Upper lobe of right lung (tissue), 1 donor: ENCODE measurements around the gene TIMM21. TPM values are rescaled to one million over a fixed set of nuclear protein-coding genes. Genes with fewer than 3 reads are reported as not detected.

Experiments
- ATAC-seq: fragments of 200-7000 bp; cut with Tn5 transposase; one replicate; pipeline ENCODE4 v1.9.1; 2020; ENCODE audit warnings: mild to moderate bottlenecking, moderate library complexity
- DNase-seq: peaks from one replicate; pipeline ENCODE4 v3.0.0-alpha.2; 2020
- H3K27ac ChIP-seq: fragments of 200-600 bp; one replicate; pipeline ENCODE4 v1.8.0; 2022
- H3K27me3 ChIP-seq: fragments of 200-600 bp; one replicate; pipeline ENCODE4 v1.8.0; 2022; ENCODE audit warnings: mild to moderate bottlenecking
- H3K36me3 ChIP-seq: fragments of 200-600 bp; one replicate; pipeline ENCODE4 v1.8.0; 2022
- H3K4me1 ChIP-seq: fragments of 200-600 bp; one replicate; pipeline ENCODE4 v1.8.0; 2022
- H3K4me3 ChIP-seq: fragments of 200-600 bp; one replicate; pipeline ENCODE4 v1.8.0; 2022; ENCODE audit warnings: mild to moderate bottlenecking
- H3K9me3 ChIP-seq: fragments of 200-600 bp; one replicate; pipeline ENCODE4 v1.8.0; 2022
- intact Hi-C: fragments of 100-400 bp; cut with DNase I; formaldehyde crosslinking; loops from one replicate; pipeline ENCODE4 v1.11.0; 2022
- total RNA-seq: library from RNA; stranded (reverse); fragmentation: NEBNext Ultra II Directional; extraction: Animal tissue kit (Norgen Biotek cat#: 25700); gene quantifications from one replicate; pipeline ENCODE4 v1.2.1, GENCODE V29; 2021
- TF ChIP-seq, protein P1 (sequence below): fragments of 200-600 bp; IDR thresholded peaks from one replicate; pipeline ENCODE4 v1.8.0; 2022; ENCODE audit warnings: antibody characterized with exemption
- donor health status: DM: no; HTN: yes; CAD: no; lungs with severe emphysema.

Gene TIMM21
- total RNA-seq, 1 donor from 2014 or later = 20.2 TPM

DNA sequence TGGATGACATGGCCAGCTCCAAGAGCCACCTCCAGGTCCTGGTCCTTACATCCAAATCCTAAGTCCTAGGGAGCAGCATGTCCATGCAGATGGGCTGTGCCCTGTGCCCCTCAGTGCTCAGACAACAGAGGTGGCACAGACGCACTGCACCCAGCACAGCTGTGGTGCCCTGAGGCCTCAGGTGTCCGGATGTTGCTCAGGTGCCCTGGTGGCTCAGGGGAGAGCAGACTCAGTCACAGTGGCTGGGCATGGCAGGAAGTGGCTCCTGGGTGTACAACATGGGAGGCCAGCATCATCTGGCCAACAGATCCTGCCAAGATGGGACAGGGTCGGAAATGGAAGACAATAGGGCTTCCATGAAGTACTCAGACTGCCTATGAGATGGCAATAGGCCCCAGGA, 50.1 kb downstream of the TIMM21 start:
- no peak for DNase-seq
- no peak overlapping the region for H3K4me3 ChIP-seq
- no peaks in the 10 kb centered on the region for H3K36me3 ChIP-seq
- intact Hi-C loops = loop anchor here (5.0 kb wide), 1 partner anchor 144 kb away; no protein-coding TSS in a partner anchor
- peaks cover 5% of the 10 kb centered on the region for H3K27me3 ChIP-seq
- no peak for ATAC-seq
- H3K4me1 ChIP-seq = no peaks in the 10 kb centered on the region
- peak overlapping the region; percentile 73 for H3K27ac ChIP-seq
- TF ChIP-seq, protein P1, sequence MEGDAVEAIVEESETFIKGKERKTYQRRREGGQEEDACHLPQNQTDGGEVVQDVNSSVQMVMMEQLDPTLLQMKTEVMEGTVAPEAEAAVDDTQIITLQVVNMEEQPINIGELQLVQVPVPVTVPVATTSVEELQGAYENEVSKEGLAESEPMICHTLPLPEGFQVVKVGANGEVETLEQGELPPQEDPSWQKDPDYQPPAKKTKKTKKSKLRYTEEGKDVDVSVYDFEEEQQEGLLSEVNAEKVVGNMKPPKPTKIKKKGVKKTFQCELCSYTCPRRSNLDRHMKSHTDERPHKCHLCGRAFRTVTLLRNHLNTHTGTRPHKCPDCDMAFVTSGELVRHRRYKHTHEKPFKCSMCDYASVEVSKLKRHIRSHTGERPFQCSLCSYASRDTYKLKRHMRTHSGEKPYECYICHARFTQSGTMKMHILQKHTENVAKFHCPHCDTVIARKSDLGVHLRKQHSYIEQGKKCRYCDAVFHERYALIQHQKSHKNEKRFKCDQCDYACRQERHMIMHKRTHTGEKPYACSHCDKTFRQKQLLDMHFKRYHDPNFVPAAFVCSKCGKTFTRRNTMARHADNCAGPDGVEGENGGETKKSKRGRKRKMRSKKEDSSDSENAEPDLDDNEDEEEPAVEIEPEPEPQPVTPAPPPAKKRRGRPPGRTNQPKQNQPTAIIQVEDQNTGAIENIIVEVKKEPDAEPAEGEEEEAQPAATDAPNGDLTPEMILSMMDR = no peak
- no peaks in the 10 kb centered on the region for H3K9me3 ChIP-seq

DNA sequence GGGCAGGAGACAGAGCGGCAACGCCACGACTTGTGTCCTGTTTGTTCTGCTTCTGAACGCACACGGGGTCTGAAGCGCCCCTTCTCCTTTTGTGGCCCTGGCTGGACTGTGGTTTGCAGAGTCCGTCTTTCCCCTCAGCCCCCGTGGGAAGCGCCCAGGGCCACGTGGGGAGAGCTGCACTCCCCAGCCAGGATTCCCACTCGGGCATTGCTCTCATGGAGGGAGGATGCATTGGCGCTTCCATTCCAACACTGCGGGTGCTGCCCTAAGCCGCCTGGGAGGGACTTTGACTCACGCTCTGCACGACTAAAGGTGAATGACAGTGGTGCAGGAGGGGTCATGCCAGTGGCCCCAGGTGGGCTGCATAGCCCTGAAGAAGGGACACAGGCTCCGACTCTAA, 52.5 kb downstream of the TIMM21 start:
- peak overlapping the region; percentile 30 for H3K27ac ChIP-seq
- H3K9me3 ChIP-seq = no peaks in the 10 kb centered on the region
- no peaks in the 10 kb centered on the region for H3K4me1 ChIP-seq
- no peaks in the 10 kb centered on the region for H3K27me3 ChIP-seq
- ATAC-seq (no peak), DNase-seq (no peak)
- H3K4me3 ChIP-seq = no peak overlapping the region
- TF ChIP-seq, protein P1 = no peak
- intact Hi-C loops = no loop called here
- no peaks in the 10 kb centered on the region for H3K36me3 ChIP-seq

DNA sequence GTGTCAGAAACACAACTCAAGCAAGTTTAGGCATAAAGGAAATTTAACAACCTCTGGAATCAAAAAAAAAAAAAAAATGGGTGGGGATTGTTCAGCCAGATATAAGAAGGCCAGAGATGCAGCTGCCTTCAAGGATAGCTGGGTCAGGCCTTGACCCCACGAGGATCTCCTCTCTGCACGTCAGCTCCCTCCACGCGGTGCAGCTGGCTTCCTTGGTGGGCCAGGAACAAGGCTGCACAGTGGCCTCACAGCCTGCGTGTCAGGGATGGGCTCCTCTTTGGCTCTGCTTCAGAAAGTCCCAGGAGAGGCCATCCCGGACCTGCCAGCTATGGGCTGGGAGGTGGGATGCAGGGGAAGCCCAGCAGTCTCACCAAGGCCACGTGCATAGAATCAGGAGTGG, 55.5 kb downstream of the TIMM21 start:
- TF ChIP-seq, protein P1 = no peak
- intact Hi-C loops = no loop called here
- Histone ChIP-seq H3K4me3 (no peak overlapping the region), H3K27me3 (no peaks in the 10 kb centered on the region), H3K4me1 (no peaks in the 10 kb centered on the region), H3K36me3 (no peaks in the 10 kb centered on the region), H3K27ac (no peak overlapping the region), H3K9me3 (no peaks in the 10 kb centered on the region)
- DNase-seq (no peak), ATAC-seq (no peak)

DNA sequence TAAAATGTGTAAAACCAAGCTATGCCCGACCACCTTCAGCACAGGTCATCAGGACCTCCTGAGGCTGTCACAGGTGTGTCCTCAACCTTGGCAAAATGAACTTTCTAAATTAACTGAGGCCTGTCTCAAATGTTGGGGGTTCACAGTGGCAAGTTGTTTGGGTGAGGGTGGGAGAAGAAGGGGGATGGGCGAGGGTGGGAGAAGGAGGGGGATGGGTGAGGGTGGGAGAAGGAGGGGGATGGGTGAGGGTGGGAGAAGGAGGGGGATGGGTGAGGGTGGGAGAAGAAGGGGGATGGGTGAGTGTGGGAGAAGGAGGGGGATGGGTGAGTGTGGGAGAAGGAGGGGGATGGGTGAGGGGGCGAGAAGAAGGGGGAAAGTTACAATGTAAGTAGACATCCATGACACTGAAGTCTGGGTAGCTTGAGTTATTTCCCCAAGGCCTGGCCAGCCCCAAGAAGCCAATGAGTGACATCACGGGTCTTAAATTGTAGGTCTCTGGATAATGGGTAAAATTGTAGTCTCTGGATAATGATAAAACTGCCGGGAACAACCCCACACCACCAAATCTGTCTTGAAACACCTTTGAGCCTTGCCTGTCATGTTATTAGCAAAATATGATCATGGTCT, 56.3 kb downstream of the TIMM21 start:
- Histone ChIP-seq H3K4me3 (no peak overlapping the region), H3K4me1 (no peaks in the 10 kb centered on the region), H3K9me3 (no peaks in the 10 kb centered on the region), H3K36me3 (no peaks in the 10 kb centered on the region), H3K27ac (no peak overlapping the region), H3K27me3 (no peaks in the 10 kb centered on the region)
- intact Hi-C loops = no loop called here
- TF ChIP-seq, protein P1 = no peak
- DNase-seq (no peak), ATAC-seq (no peak)

Other genes with a start within 250 kb of the TIMM21 start
- 0.81 TPM for gene FBXO15, start 689 bp upstream of the TIMM21 start, total RNA-seq
- gene CYB5A, start 143.4 kb downstream of the TIMM21 start, total RNA-seq = 399 TPM
- gene C18orf63, start 167.3 kb downstream of the TIMM21 start, total RNA-seq = 0.17 TPM